T-helper 22 cell (primary cell): ENCODE measurements around the gene ZNF25.
"Not testable (repeated sequence)": the region's sequence is repeated elsewhere in the genome, so short reads cannot be mapped to it uniquely, and the experiment has no call there.

ENCODE experiments used
- DNase-seq: peaks from one replicate; pipeline ENCODE4 v3.0.0-alpha.2; 2020; ENCODE audit warnings: low read depth

ZNF25 gene

GRCh38 chr10:37947526-37947925 lies 28.9 kb downstream of the ZNF25 start:
- no peak for DNase-seq

GRCh38 chr10:37937864-37938263 lies 38.6 kb downstream of the ZNF25 start:
- DNase-seq = no peak

DNA sequence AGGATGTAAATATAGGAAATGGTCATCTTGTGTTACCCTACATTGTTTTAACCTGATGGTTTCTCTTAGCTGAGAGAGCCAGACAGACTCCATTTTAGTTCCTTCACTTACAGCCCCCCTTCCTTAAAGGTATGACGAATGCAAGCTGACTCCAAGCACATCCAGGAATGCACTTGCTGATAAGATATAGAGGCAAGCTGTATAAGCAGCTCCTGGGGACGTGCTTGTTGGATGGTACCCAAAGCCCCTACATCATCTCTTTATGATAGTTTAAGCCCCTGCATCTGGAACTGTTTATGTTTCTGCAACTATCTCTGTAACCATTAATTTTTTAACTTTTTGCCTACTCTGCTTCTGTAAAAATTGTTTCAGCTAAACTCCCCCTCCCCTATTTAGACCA lies 41.7 kb downstream of the ZNF25 start:
- DNase-seq = no peak

- DNase-seq = no peak
These were observed 46.0 kb downstream of the ZNF25 start for GRCh38 chr10:37930423-37930822.

DNA sequence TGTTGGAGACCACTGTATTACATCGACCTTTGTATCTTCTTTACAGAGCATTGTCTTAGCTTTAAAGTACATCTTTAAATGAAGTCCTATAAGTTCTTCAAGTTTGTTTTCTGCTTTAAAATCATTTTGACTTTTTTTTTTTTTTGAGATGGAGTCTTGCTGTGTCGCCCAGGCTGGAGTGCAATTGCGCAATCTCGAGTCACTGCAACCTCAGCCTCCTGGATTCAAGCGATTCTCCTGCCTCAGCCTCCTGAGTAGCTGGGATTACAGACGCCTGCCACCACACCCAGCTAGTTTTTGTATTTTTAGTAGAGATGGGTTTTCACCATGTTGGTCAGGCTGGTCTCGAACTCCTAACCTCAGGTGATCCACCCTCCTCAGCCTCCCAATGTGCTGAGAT lies 68.3 kb downstream of the ZNF25 start:
- DNase-seq = not testable (repeated sequence)

DNA sequence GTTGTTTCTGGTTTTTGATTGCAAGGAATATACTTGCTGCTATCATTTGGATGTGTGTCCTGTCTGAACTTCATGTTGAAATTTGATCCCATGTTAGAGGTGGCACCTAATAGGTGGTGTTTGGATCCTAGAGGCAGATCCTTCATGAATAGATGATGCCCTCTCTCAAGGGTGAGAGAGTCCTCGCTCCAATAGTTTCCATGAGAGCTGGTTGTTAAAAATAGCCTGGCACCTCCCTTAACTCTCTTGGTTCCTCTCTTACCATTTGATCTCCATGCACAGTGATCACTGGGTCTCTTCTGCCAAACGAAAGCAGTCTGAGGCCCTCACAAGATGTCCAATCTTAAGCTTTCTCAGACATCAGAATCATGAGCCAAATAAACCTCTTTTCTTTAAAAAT lies 70.1 kb downstream of the ZNF25 start:
- no peak for DNase-seq
